Sigmoid colon (tissue), 7 donors: ENCODE measurements around the gene AHCY. TPM values are rescaled to one million over a fixed set of nuclear protein-coding genes. Genes with fewer than 3 reads are reported as not detected.
"Not testable (repeated sequence)": the region's sequence is repeated elsewhere in the genome, so short reads cannot be mapped to it uniquely, and the experiment has no call there.

Source experiments
- DNase-seq: peaks from one replicate; pipeline ENCODE4 v3.0.0-alpha.2; 2019
- H3K27ac ChIP-seq, 4 donors: fragments of 200-600 bp; sonication (generic); one replicate each; pipeline ENCODE4 v1.5.1; 2016 to 2019; ENCODE audit warnings: mild to moderate bottlenecking in 1 of 4
- H3K27me3 ChIP-seq, 3 donors: fragments of 200-600 bp; sonication (generic); one replicate each; pipeline ENCODE4 v1.5.1; 2019; ENCODE audit warnings: mild to moderate bottlenecking in 1 of 3
- H3K36me3 ChIP-seq, 4 donors: fragments of 200-600 bp; sonication (generic); one replicate each; pipeline ENCODE4 v1.5.1; 2016 to 2019
- H3K4me1 ChIP-seq, 4 donors: fragments of 200-600 bp; sonication (generic); one replicate each; pipeline ENCODE4 v1.5.1; 2017 to 2019
- H3K4me3 ChIP-seq, 4 donors: fragments of 200-600 bp; sonication (generic); one replicate each; pipeline ENCODE4 v1.5.1; 2017 to 2019; ENCODE audit warnings: mild to moderate bottlenecking in 2 of 4, moderate library complexity in 1 of 4
- H3K9me3 ChIP-seq, 4 donors: fragments of 200-600 bp in 3 of 4; sonication (generic) in 3 of 4; one replicate each; pipeline versions ENCODE4 v1.5.1 to v1.6.1; 2013 to 2019
- CTCF ChIP-seq, 4 experiments: fragments of 450-650 bp in 3 of 4; fragments of 200-600 bp in 1 of 4; IDR thresholded peaks; one replicate each; pipeline ENCODE4 v1.5.1; 2016 to 2019; ENCODE audit warnings: antibody characterized with exemption in 4 of 4, mild to moderate bottlenecking in 3 of 4, moderate library complexity in 2 of 4
- EP300 ChIP-seq, 4 donors: sonication (generic); formaldehyde crosslinking; IDR thresholded peaks; one replicate each; pipeline ENCODE4 v1.6.1; 2017; ENCODE audit warnings: antibody characterized with exemption in 4 of 4
- POLR2A ChIP-seq, 2 donors: fragments of 450-650 bp; IDR thresholded peaks; one replicate each; pipeline ENCODE4 v1.6.1; 2016; ENCODE audit warnings: antibody characterized with exemption in 2 of 2, mild to moderate bottlenecking in 2 of 2, moderate library complexity in 2 of 2
- POLR2AphosphoS5 ChIP-seq, 4 donors: sonication (generic); formaldehyde crosslinking; IDR thresholded peaks; one replicate each; pipeline ENCODE4 v1.6.1; 2017; ENCODE audit warnings: antibody characterized with exemption in 4 of 4
- WGBS, 2 donors: extraction: QIAGEN DNeasy Blood & Tissue Kit; methylation state at CpG; one replicate each; pipeline ENCODE4 v1.1.7; 2013; 5-methylcytosine and 5-hydroxymethylcytosine counted together
- intact Hi-C: fragments of 100-400 bp; cut with DNase I; formaldehyde crosslinking; loops from one replicate; pipeline ENCODE4 v1.15.1; 2023
- polyA plus RNA-seq, 3 donors: library from polyadenylated mRNA; stranded (reverse); fragments of 200-250 nt; gene quantifications; one replicate each; pipeline ENCODE4 v1.2.3, GENCODE V29; 2013
- total RNA-seq, 4 donors: library from RNA; depleted of rRNA; stranded (reverse); fragments of >200 nt; gene quantifications; one replicate each; pipeline ENCODE4 v1.1.0, GENCODE V29; 2016
- donor health status: healthy with polysubstance abuse.
- donor health status: Bipolar disorder and iron deficiency.
- donor health status: healthy.

The AHCY gene
- total RNA-seq (10 to 100 TPM; 76.4 to 89.5 (median 80.7) TPM), polyA plus RNA-seq (100 to 1,000 TPM in 1 of 3 donors, 10 to 100 TPM in 2; 74.5 to 106 (median 76.1) TPM)

GRCh38 chr20:34302723-34303533 lies at the start of gene AHCY:
Gene AHCY, minus strand, starts transcription at chr20:34303355. Its CDS starts 85 bp downstream, at chr20:34303270.
- Histone ChIP-seq H3K4me1 (peaks cover 0 to 18% (median 18%) of the 10 kb centered on the region in 4 donors), H3K4me3 (peak within 1 kb of the TSS; percentile 73 to 93 (median 86))

GRCh38 chr20:34350095-34350494 lies 46.9 kb upstream of the AHCY start:
- no peaks in the 10 kb centered on the region for H3K4me1 ChIP-seq
- no peaks in the 10 kb centered on the region for H3K36me3 ChIP-seq
- TF ChIP-seq POLR2AphosphoS5 (IDR thresholded peaks at IDR 0.05) = no peak
- no peak for TF ChIP-seq CTCF (IDR thresholded peaks at IDR 0.05)
- no peak for TF ChIP-seq POLR2A (IDR thresholded peaks at IDR 0.05)
- no peak for TF ChIP-seq EP300 (IDR thresholded peaks at IDR 0.05)
- no peak for DNase-seq
- no peak overlapping the region for H3K4me3 ChIP-seq
- no peaks in the 10 kb centered on the region for H3K9me3 ChIP-seq
- no peaks in the 10 kb centered on the region for H3K27me3 ChIP-seq
- 55 to 74% methylated on average over 3 of the region's 3 CpGs for WGBS, 2 donors
- intact Hi-C loops = no loop called here
- no peak overlapping the region for H3K27ac ChIP-seq

More at GRCh38 chr20:34302723-34303533, at the start of gene AHCY:
- intact Hi-C loops = loop anchor here (2.0 kb wide), 1 partner anchor 60 kb away; the partner anchor contains the start of gene ITCH
- Histone ChIP-seq H3K36me3 (no peaks in the 10 kb centered on the region), H3K9me3 (no peaks in the 10 kb centered on the region), H3K27ac (peak within 1 kb of the TSS; percentile 92 to 96 (median 94)), H3K27me3 (no peaks in the 10 kb centered on the region)
- TF ChIP-seq POLR2A (IDR thresholded peaks at IDR 0.05) = peak in 1 of 2 donors; percentile 12
- TF ChIP-seq POLR2AphosphoS5 (IDR thresholded peaks at IDR 0.05) = peak; percentile 51 to 81 (median 72)
- no peak for TF ChIP-seq CTCF (IDR thresholded peaks at IDR 0.05)
- TF ChIP-seq EP300 (IDR thresholded peaks at IDR 0.05) = peak in 1 of 4 donors; percentile 5
- DNase-seq = peak; percentile 98
- WGBS, 2 donors = 0% methylated on average over 79 of the region's 79 CpGs

- TF ChIP-seq EP300 (IDR thresholded peaks at IDR 0.05) (no peak), POLR2A (IDR thresholded peaks at IDR 0.05) (no peak), POLR2AphosphoS5 (IDR thresholded peaks at IDR 0.05) (no peak), CTCF (IDR thresholded peaks at IDR 0.05) (no peak)
- Histone ChIP-seq H3K9me3 (no peaks in the 10 kb centered on the region), H3K4me1 (no peaks in the 10 kb centered on the region), H3K36me3 (no peaks in the 10 kb centered on the region), H3K4me3 (no peak overlapping the region), H3K27me3 (no peaks in the 10 kb centered on the region), H3K27ac (no peak overlapping the region)
- no peak for DNase-seq
- 93% methylated on average over 4 of the region's 4 CpGs for WGBS, 2 donors
- intact Hi-C loops = no loop called here
These were observed 44.4 kb upstream of the AHCY start for GRCh38 chr20:34347571-34347970.

DNA sequence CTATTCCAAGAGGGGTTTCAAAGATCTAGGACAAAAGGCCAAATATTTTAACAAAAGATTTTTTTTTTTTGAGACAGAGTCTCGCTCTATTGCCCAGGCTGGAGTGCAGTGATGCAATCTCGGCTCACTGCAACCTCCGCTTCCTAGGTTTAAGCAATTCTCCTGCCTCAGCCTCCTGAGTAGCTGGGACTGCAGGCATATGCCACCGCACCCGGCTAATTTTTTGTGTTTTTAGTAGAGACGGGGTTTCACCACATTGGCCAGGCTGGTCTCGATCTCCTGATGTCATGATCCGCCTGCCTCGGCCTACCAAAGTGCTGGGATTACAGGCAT lies 43.3 kb upstream of the AHCY start:
- H3K36me3 ChIP-seq, H3K27ac ChIP-seq, H3K4me3 ChIP-seq, DNase-seq, H3K9me3 ChIP-seq, intact Hi-C loops, H3K27me3 ChIP-seq, H3K4me1 ChIP-seq: not testable (repeated sequence)
- WGBS, 2 donors = 94 to 95% methylated on average over 9 of the region's 9 CpGs

GRCh38 chr20:34345839-34346532 lies 42.8 kb upstream of the AHCY start:
- 91% methylated on average over 10 of the region's 10 CpGs for WGBS, 2 donors

More at GRCh38 chr20:34345839-34346532, 42.8 kb upstream of the AHCY start:
- H3K4me1 ChIP-seq, H3K9me3 ChIP-seq, H3K36me3 ChIP-seq, H3K4me3 ChIP-seq, H3K27ac ChIP-seq, H3K27me3 ChIP-seq, intact Hi-C loops, DNase-seq: not testable (repeated sequence)
